NCI-H524 treated with DMSO at 0.1 percent for 48 hours (cell line): ENCODE results near the gene HSPB8.

ENCODE experiments used
- DNase-seq: peaks from one replicate; lab custom pipeline; 2025; lab: John Stamatoyannopoulos, UW

HSPB8 gene

GRCh38 chr12:119171291-119171690 lies 7.4 kb upstream of the HSPB8 start:
- DNase-seq = no peak

- no peak for DNase-seq
These were observed 6.9 kb upstream of the HSPB8 start for GRCh38 chr12:119171691-119172425.

- DNase-seq = no peak
These were observed 3.6 kb upstream of the HSPB8 start for GRCh38 chr12:119175081-119175480.

- no peak for DNase-seq
These were observed 2.3 kb upstream of the HSPB8 start for GRCh38 chr12:119176267-119177055.

GRCh38 chr12:119177056-119177325 lies 1.7 kb upstream of the HSPB8 start:
- no peak for DNase-seq

GRCh38 chr12:119177724-119178380 lies 879 bp upstream of the HSPB8 start:
- DNase-seq = no peak

GRCh38 chr12:119179335-119180021 lies 747 bp downstream of the HSPB8 start:
- DNase-seq = no peak

GRCh38 chr12:119180380-119181040 lies 1.8 kb downstream of the HSPB8 start:
- no peak for DNase-seq

- DNase-seq = no peak
These were observed 2.5 kb downstream of the HSPB8 start for GRCh38 chr12:119181202-119181601.

GRCh38 chr12:119181944-119182343 lies 3.2 kb downstream of the HSPB8 start:
- no peak for DNase-seq

- DNase-seq = no peak
These were observed 4.2 kb downstream of the HSPB8 start for GRCh38 chr12:119182701-119183493.

- no peak for DNase-seq
These were observed 5.4 kb downstream of the HSPB8 start for GRCh38 chr12:119183942-119184695.

GRCh38 chr12:119195256-119195655 lies 16.5 kb downstream of the HSPB8 start:
- no peak for DNase-seq

GRCh38 chr12:119198440-119198839 lies 19.7 kb downstream of the HSPB8 start:
- DNase-seq = no peak

- DNase-seq = no peak
These were observed 21.9 kb downstream of the HSPB8 start for GRCh38 chr12:119200601-119201000.

- no peak for DNase-seq
These were observed 23.2 kb downstream of the HSPB8 start for GRCh38 chr12:119201789-119202543.

- DNase-seq = no peak
These were observed 23.8 kb downstream of the HSPB8 start for GRCh38 chr12:119202544-119202943.

- DNase-seq = no peak
These were observed 25.4 kb downstream of the HSPB8 start for GRCh38 chr12:119204131-119204530.

GRCh38 chr12:119204671-119205285 lies 26.0 kb downstream of the HSPB8 start:
- DNase-seq = no peak
